COR-L47 (cell line): ENCODE measurements around the gene CXCL9.
"Not testable (repeated sequence)": the region's sequence is repeated elsewhere in the genome, so short reads cannot be mapped to it uniquely, and the experiment has no call there.

ENCODE experiments used
- DNase-seq: peaks from one replicate; lab custom pipeline; 2025; lab: John Stamatoyannopoulos, UW

Gene CXCL9

GRCh38 chr4:76011700-76012387, 4.5 kb upstream of the CXCL9 start:
- DNase-seq, result no peak

GRCh38 chr4:76011018-76011670, 3.8 kb upstream of the CXCL9 start:
- no peak for DNase-seq

- DNase-seq, result no peak
These were observed 3.3 kb upstream of the CXCL9 start for GRCh38 chr4:76010576-76010975.

- DNase-seq, result no peak
These were observed 2.0 kb upstream of the CXCL9 start for GRCh38 chr4:76009311-76009710.

GRCh38 chr4:76003620-76004019, 3.7 kb downstream of the CXCL9 start:
- DNase-seq, result no peak

GRCh38 chr4:76003035-76003434, 4.3 kb downstream of the CXCL9 start:
- DNase-seq, result no peak

GRCh38 chr4:76002176-76002575, 5.1 kb downstream of the CXCL9 start:
- DNase-seq, result peak; percentile 26

GRCh38 chr4:76001700-76002099, 5.6 kb downstream of the CXCL9 start:
- DNase-seq, result no peak

- no peak for DNase-seq
These were observed 7.0 kb downstream of the CXCL9 start for GRCh38 chr4:76000279-76000678.

- DNase-seq, result not testable (repeated sequence)
These were observed 8.7 kb downstream of the CXCL9 start for GRCh38 chr4:75998525-75999147.

GRCh38 chr4:75997946-75998345, 9.4 kb downstream of the CXCL9 start:
- DNase-seq, result no peak

GRCh38 chr4:75997081-75997480, 10.2 kb downstream of the CXCL9 start:
- no peak for DNase-seq

GRCh38 chr4:75995727-75996126, 11.6 kb downstream of the CXCL9 start:
- DNase-seq, result peak; percentile 69

GRCh38 chr4:75992462-75992861, 14.8 kb downstream of the CXCL9 start:
- DNase-seq, result no peak

- DNase-seq, result no peak
These were observed 17.3 kb downstream of the CXCL9 start for GRCh38 chr4:75989846-75990528.

- no peak for DNase-seq
These were observed 22.2 kb downstream of the CXCL9 start for GRCh38 chr4:75985116-75985515.

- DNase-seq, result no peak
These were observed 26.7 kb downstream of the CXCL9 start for GRCh38 chr4:75980576-75980975.

- no peak for DNase-seq
These were observed 31.1 kb downstream of the CXCL9 start for GRCh38 chr4:75976177-75976576.

GRCh38 chr4:75973766-75974165, 33.5 kb downstream of the CXCL9 start:
- DNase-seq, result no peak

- DNase-seq, result no peak
These were observed 39.2 kb downstream of the CXCL9 start for GRCh38 chr4:75968084-75968483.

GRCh38 chr4:75963558-75963957, 43.8 kb downstream of the CXCL9 start:
- DNase-seq, result no peak

- DNase-seq, result not testable (repeated sequence)
These were observed 45.2 kb downstream of the CXCL9 start for GRCh38 chr4:75962072-75962471.

GRCh38 chr4:75958546-75958945, 48.8 kb downstream of the CXCL9 start:
- DNase-seq, result not testable (repeated sequence)
